ENCODE data around the gene NUDCD3. TPM values are rescaled to one million over a fixed set of nuclear protein-coding genes. Genes with fewer than 3 reads are reported as not detected.

Gene NUDCD3
- total and polyA plus RNA-seq, 2 of the 8 experiments (the other 6 are each of a cell fraction or from before 2014, with no cell fraction given): 35.2 to 93.7 TPM

DNA sequence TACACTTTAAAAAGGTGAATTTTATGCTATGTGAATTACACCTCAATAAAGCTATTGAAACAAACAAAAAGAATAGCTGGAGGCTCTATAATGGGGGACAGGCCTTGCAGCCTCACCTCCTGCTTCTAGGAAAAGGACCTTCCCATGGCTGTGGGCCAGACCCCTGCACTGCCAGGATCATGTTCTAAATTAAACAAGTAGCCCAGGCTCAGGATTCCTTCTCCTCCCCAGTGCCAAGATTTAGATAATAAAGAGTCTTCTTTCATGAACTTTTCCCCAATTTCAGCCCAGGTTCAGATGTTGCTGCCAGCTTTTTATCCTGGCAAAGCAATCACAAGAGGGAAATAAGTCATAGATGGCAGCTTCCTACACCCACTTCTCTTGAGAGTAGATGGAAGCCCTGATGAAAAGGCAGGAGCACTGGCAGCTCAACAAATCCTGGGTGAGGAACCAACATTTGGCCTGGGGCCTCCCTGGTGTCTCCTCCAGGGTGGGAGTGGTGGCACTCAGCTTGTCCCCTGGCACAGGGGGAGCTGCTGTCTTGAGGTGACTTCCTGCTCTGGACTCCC lies 142.8 kb downstream of the NUDCD3 start:
- H2BK15ac ChIP-seq (ENCODE audit: low read length): no peak overlapping the region
- no peaks in the 10 kb centered on the region for H3K79me2 ChIP-seq (ENCODE audit: control insufficient read depth in 1 of 2, insufficient read depth in 2 of 2, low read length in 2 of 2)
- no peak overlapping the region for H2BK5ac ChIP-seq (ENCODE audit: low read depth, low read length)
- H3K79me1 ChIP-seq (ENCODE audit: low read depth, low read length): no peaks in the 10 kb centered on the region
- H4K91ac ChIP-seq (replicated peaks; ENCODE audit: insufficient read length, low read length): no peak overlapping the region
- ChIA-PET CTCF (ENCODE audit: partially characterized antibody) (interaction anchor here (0.6 to 4.0 kb wide), 40 partner anchors 8 to 226 kb away, joined by 3 to 39 read pairs (median 4); partner anchors contain the start of gene DDX56), POLR2A (ENCODE audit: partially characterized antibody) (interaction anchor here (1.0 kb wide), 1 partner anchor 226 kb away, joined by 3 read pairs; the partner anchor contains the start of gene DDX56)
- H2BK20ac ChIP-seq (ENCODE audit: low read length): no peak overlapping the region
- no peak overlapping the region for H2BK120ac ChIP-seq (replicated peaks; ENCODE audit: low read depth, low read length)
- no peak overlapping the region for H3K56ac ChIP-seq (replicated peaks; ENCODE audit: insufficient read length, low read depth, low read length)
- no peak for FAIRE-seq
- no peak overlapping the region for H3K27ac ChIP-seq (ENCODE audit: low read depth, low read length)
- H4K5ac ChIP-seq (ENCODE audit: insufficient read length, low read depth, low read length): no peak overlapping the region
- no peaks in the 10 kb centered on the region for H4K20me1 ChIP-seq (replicated peaks in 1 of 2; ENCODE audit: control insufficient read depth in 1 of 2, insufficient read depth in 2 of 2, low read length in 2 of 2)
- H3K9ac ChIP-seq (replicated peaks in 1 of 4; ENCODE audit: extremely low read depth in 1 of 4, low read depth in 3 of 4, low read length in 3 of 4): no peak overlapping the region
- H3K4ac ChIP-seq (replicated peaks; ENCODE audit: insufficient read length, low read depth, low read length): no peak overlapping the region
- H3K18ac ChIP-seq (ENCODE audit: extremely low read depth, low read length): no peak overlapping the region
- H2AK5ac ChIP-seq (ENCODE audit: low read depth, low read length): no peak overlapping the region
- no peak overlapping the region for H3K4me3 ChIP-seq (ENCODE audit: extremely low read depth in 1 of 4, insufficient read depth in 2 of 4, low read depth in 3 of 4, low read length in 4 of 4)
- H3K4me1 ChIP-seq (replicated peaks in 1 of 4; ENCODE audit: control insufficient read depth in 3 of 4, insufficient read depth in 4 of 4, low read length in 3 of 4): 0 out of 7 replicates have a peak, but pooled peaks cover 0 to 3% (median 0%) of the 10 kb centered on the region in 4 experiments
- no peaks in the 10 kb centered on the region for H3K36me3 ChIP-seq (ENCODE audit: control insufficient read depth in 2 of 4, insufficient read depth in 4 of 4, low read length in 3 of 4)
- H3K4me2 ChIP-seq (ENCODE audit: insufficient read depth in 1 of 2, low read depth in 2 of 2, low read length in 2 of 2): no peak overlapping the region
- H4K8ac ChIP-seq (ENCODE audit: extremely low read depth, insufficient read depth, low read length): no peak overlapping the region
- no peaks in the 10 kb centered on the region for H3K27me3 ChIP-seq (replicated peaks in 1 of 4; ENCODE audit: control insufficient read depth in 3 of 4, extremely low read depth in 1 of 4, insufficient read depth in 3 of 4, low read length in 3 of 4)
- H3K23ac ChIP-seq (ENCODE audit: insufficient read length): no peak overlapping the region
- no peak overlapping the region for H3K14ac ChIP-seq (ENCODE audit: insufficient read length)
- no peak overlapping the region for H2AFZ ChIP-seq (ENCODE audit: low read length)
- no peak overlapping the region for H2BK12ac ChIP-seq (ENCODE audit: low read depth, low read length)
- H3K23me2 ChIP-seq (ENCODE audit: low read depth, low read length): no peaks in the 10 kb centered on the region
- peaks cover 5 to 12% of the 10 kb centered on the region in 2 experiments; a peak in 2 of 4 replicates for H3K9me3 ChIP-seq (ENCODE audit: insufficient read depth in 2 of 2, low read depth in 1 of 2, low read length in 1 of 2)
- no peak for DNase-seq (ENCODE audit: low read depth in 1 of 2, low spot score in 2 of 2)
- TF ChIP-seq TEAD4 (IDR thresholded peaks at IDR 0.05; ENCODE audit: low read depth, low read length) (no peak), SP2 (IDR thresholded peaks at IDR 0.05; ENCODE audit: low read length) (no peak), BACH1 (IDR thresholded peaks at IDR 0.05; ENCODE audit: low read length) (no peak), BRCA1 (IDR thresholded peaks at IDR 0.05; ENCODE audit: low read depth, low read length) (no peak), RNF2 (IDR thresholded peaks at IDR 0.05; ENCODE audit: borderline replicate concordance, low read depth, low read length, missing control alignments, poor library complexity, severe bottlenecking) (no peak), TBP (IDR thresholded peaks at IDR 0.05; ENCODE audit: low read depth, low read length) (no peak), TCF12 (IDR thresholded peaks at IDR 0.05; ENCODE audit: low read depth, low read length) (no peak), SIX5 (IDR thresholded peaks at IDR 0.05; ENCODE audit: low read depth, low read length) (no peak), CBX5 (IDR thresholded peaks at IDR 0.05; ENCODE audit: low read depth, low read length) (no peak), JUN (IDR thresholded peaks at IDR 0.05; ENCODE audit: low read depth, low read length) (no peak), SAP30 (IDR thresholded peaks at IDR 0.05; ENCODE audit: insufficient read depth, insufficient replicate concordance, low read length) (no peak), EP300 (IDR thresholded peaks at IDR 0.05; ENCODE audit: borderline replicate concordance in 1 of 2, low read depth in 2 of 2, low read length in 2 of 2) (no peak), RAD21 (IDR thresholded peaks at IDR 0.05 in 1 of 2, conservative IDR thresholded peaks at IDR 0.05 in 1 of 2; ENCODE audit: low read depth in 2 of 2, low read length in 2 of 2) (no peak), RBBP5 (IDR thresholded peaks at IDR 0.05; ENCODE audit: borderline replicate concordance, low read depth, low read length) (no peak)

Measured in H1 (cell line).